ENCODE measurements around the gene TBL2.

TBL2 gene, protein sequence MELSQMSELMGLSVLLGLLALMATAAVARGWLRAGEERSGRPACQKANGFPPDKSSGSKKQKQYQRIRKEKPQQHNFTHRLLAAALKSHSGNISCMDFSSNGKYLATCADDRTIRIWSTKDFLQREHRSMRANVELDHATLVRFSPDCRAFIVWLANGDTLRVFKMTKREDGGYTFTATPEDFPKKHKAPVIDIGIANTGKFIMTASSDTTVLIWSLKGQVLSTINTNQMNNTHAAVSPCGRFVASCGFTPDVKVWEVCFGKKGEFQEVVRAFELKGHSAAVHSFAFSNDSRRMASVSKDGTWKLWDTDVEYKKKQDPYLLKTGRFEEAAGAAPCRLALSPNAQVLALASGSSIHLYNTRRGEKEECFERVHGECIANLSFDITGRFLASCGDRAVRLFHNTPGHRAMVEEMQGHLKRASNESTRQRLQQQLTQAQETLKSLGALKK

DNA sequence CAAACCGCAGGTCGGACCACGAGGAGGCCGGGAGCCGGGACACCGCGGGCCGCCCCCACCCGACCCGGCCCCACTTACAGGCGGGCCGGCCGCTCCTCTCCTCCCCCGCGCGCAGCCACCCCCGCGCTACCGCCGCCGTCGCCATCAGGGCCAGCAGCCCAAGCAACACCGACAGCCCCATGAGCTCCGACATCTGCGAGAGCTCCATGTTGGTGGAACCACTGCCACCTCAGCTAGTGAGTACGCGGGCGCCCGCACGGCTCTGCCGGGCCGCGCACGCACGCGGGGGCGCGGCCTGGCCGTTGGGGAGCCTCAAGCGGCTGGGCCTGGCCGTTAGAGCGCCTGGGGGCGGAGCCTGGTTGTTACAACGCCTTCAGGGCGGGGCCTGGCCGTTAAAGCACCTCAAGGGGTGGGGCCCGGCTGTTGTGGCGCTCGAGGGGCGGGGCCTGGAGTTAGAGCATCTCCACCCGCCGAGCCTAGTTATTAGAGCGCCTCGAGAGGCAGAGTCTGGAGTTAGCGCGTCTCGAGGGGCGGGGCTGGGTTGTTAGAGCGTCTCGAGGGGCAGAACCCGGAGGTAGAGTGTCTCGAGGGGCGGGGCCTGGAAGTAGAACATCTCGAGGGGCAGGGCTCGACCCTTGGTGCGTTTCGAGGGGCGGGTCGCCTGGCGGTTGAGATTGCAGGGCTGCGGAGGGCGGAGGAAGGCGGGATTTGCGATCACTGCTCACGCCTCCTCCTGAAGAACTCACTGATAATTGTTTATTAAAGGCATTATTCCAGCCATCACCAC is at the start of gene TBL2:
TBL2 (minus strand) TSS at position 238 of the 787 bp plus-strand sequence; CDS start at position 208, 30 bp downstream.
- Histone ChIP-seq H3K9me3 (ENCODE audit: severe bottlenecking) (no peaks in the 10 kb centered on the region), H3K27me3 (ENCODE audit: insufficient read depth, low read depth, severe bottlenecking) (no peaks in the 10 kb centered on the region), H3K4me3 (ENCODE audit: low read depth, low read length) (peak within 1 kb of the TSS; percentile 87), H3K27ac (peak within 1 kb of the TSS; percentile 88), H3K36me3 (peaks cover 27% of the 10 kb centered on the region)
- TF ChIP-seq, protein P1, sequence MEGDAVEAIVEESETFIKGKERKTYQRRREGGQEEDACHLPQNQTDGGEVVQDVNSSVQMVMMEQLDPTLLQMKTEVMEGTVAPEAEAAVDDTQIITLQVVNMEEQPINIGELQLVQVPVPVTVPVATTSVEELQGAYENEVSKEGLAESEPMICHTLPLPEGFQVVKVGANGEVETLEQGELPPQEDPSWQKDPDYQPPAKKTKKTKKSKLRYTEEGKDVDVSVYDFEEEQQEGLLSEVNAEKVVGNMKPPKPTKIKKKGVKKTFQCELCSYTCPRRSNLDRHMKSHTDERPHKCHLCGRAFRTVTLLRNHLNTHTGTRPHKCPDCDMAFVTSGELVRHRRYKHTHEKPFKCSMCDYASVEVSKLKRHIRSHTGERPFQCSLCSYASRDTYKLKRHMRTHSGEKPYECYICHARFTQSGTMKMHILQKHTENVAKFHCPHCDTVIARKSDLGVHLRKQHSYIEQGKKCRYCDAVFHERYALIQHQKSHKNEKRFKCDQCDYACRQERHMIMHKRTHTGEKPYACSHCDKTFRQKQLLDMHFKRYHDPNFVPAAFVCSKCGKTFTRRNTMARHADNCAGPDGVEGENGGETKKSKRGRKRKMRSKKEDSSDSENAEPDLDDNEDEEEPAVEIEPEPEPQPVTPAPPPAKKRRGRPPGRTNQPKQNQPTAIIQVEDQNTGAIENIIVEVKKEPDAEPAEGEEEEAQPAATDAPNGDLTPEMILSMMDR (IDR thresholded peaks at IDR 0.05; ENCODE audit: low read depth, low read length), result no peak
- DNase-seq, result peak; percentile 99

DNA sequence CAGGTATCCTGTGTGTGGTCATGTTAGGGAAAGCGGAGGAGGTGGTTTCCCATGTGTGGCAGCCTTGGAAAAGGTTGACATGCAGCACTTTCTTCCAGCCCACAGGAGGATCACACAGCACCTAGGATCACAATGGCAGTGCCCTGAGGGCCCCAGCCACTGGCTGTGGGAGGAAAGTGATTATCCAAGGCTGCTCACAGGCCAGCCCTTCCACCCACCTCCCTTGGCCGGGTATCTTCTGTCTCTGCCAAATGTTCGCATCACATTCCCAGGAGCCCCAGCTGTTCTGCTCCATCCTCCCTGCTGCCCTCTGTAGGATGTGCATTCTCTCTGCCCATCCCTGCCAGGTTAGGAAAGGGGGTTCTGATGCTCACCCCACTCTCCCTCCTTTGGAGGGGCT is 48.4 kb upstream of the TBL2 start:
- no peak for DNase-seq
- TF ChIP-seq, protein P1 (IDR thresholded peaks at IDR 0.05; ENCODE audit: low read depth, low read length), result peak; percentile 36; the same call in 1 of the 2 replicates
- Histone ChIP-seq H3K27ac (no peak overlapping the region), H3K36me3 (no peaks in the 10 kb centered on the region), H3K9me3 (ENCODE audit: severe bottlenecking) (peaks cover 2% of the 10 kb centered on the region), H3K4me3 (ENCODE audit: low read depth, low read length) (no peak overlapping the region), H3K27me3 (ENCODE audit: insufficient read depth, low read depth, severe bottlenecking) (no peaks in the 10 kb centered on the region)

DNA sequence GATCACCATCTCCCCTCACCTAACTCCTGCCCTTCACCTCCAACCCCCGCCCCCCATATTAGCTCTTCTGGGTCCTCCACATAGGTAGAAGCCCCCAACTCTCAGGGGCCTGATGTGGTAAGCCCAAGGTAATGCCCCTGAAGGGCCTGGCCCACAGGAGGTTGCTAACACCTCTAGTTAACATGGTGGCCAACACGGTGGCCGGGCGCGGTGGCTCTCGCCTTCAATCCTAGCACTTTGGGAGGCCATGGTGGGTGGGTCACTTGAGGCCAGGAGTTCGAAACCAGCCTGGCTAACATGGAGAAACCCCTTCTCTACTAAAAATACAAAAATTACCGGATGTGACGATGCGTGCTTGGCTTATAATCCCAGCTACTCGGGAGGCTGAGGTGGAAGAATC is 46.9 kb upstream of the TBL2 start:
- Histone ChIP-seq H3K27ac (no peak overlapping the region), H3K9me3 (ENCODE audit: severe bottlenecking) (peaks cover 2% of the 10 kb centered on the region), H3K36me3 (no peaks in the 10 kb centered on the region), H3K4me3 (ENCODE audit: low read depth, low read length) (no peak overlapping the region), H3K27me3 (ENCODE audit: insufficient read depth, low read depth, severe bottlenecking) (no peaks in the 10 kb centered on the region)
- TF ChIP-seq, protein P1 (IDR thresholded peaks at IDR 0.05; ENCODE audit: low read depth, low read length), result no peak
- DNase-seq, result no peak

DNA sequence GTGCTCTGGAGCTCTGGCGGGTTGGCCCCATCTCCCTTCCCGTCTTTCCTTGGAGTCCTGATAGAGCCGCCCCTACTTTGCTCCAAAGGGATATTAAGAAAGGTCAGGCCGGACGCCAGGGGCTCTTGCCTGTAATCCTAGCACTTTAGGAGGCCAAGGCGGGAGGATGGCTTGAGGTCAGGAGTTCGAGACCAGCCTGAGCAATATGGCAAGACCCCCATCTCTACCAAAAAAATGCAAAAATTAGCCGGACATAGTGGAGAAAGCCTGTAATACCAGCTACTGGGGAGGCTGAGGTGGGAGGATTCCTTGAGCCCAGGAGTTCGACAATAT is 46.3 kb upstream of the TBL2 start:
- H3K36me3 ChIP-seq, result 0 out of 2 replicates have a peak, but pooled peaks cover 4% of the 10 kb centered on the region
- no peak for DNase-seq
- H3K4me3 ChIP-seq (ENCODE audit: low read depth, low read length), result peak overlapping the region; percentile 87; the same call in 1 of the 2 replicates
- TF ChIP-seq, protein P1 (IDR thresholded peaks at IDR 0.05; ENCODE audit: low read depth, low read length), result no peak
- no peak overlapping the region for H3K27ac ChIP-seq
- no peaks in the 10 kb centered on the region for H3K27me3 ChIP-seq (ENCODE audit: insufficient read depth, low read depth, severe bottlenecking)
- peaks cover 2% of the 10 kb centered on the region for H3K9me3 ChIP-seq (ENCODE audit: severe bottlenecking)

DNA sequence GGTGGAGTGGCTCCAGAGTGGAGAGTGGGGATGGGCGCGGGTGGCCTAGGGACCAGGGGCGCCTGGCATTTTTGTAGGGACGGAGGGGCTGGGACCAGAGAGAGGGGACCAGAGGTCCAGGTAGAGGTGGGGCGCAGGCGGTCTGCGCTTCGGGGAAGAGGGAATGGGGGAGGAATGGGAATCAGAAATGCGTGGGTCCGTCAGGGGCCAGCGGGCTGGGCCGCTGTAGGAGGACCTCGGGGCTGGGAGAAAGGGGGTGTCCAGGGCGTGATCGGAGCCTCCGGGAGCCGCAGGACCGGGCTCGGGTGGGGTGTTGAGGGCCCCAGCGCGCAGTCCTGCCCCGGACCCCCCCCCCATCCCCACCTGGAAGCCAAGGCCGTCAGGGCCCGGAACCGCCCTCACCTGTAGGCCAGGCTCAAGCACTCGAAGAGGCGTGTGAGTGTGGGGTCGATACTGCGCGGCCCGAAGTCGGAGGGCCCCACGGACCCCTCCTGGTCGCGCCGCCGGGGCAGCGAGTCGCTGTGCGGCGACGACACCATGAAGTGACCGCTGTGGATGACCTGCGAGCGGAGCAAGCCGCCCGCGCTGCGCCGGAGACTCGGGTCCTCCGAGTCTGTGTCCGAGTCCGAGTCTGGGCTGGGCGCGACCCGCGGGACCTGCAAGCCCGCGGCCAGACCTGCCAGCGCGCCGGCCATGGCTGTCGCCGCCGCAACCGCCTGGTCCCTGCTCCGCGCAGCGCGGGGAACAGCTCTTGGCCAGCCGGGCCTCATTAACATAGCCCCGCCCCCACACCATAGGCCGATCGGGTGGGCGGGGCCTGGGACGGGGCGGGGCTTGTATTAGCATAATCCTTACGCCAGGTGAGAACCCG is 45.7 kb upstream of the TBL2 start, which contains the start of gene MLXIPL:
MLXIPL (minus strand) TSS at position 725 of the 871 bp plus-strand sequence; CDS start at position 695, 30 bp downstream.
- Histone ChIP-seq H3K4me3 (ENCODE audit: low read depth, low read length) (peak within 1 kb of the TSS; percentile 87), H3K9me3 (ENCODE audit: severe bottlenecking) (peaks cover 2% of the 10 kb centered on the region), H3K27ac (peak within 1 kb of the TSS; percentile 75), H3K36me3 (0 out of 2 replicates have a peak, but pooled peaks cover 4% of the 10 kb centered on the region), H3K27me3 (ENCODE audit: insufficient read depth, low read depth, severe bottlenecking) (no peaks in the 10 kb centered on the region)
- DNase-seq, result peak; percentile 94
- TF ChIP-seq, protein P1 (IDR thresholded peaks at IDR 0.05; ENCODE audit: low read depth, low read length), result no peak
